ENCODE data around the gene CLIC1. TPM values are rescaled to one million over a fixed set of nuclear protein-coding genes. Genes with fewer than 3 reads are reported as not detected.

CLIC1 gene
- total RNA-seq, 1 experiment from 2014 or later, result 432 TPM

- ATAC-seq (no peak), DNase-seq (ENCODE audit: low read depth, low spot score) (no peak)
- no peak overlapping the region for H3K4me3 ChIP-seq (replicated peaks in 1 of 2; ENCODE audit: low read depth in 1 of 2, low read length in 2 of 2)
- RAD21 ChIA-PET (ENCODE audit: low non-redundant PET in 1 of 2, low total read pairs in 2 of 2, uncharacterized antibody in 2 of 2, unreplicated experiment in 2 of 2), result no interaction called here
- BruUV-seq (replicated peaks), result no TSS peak
- no peaks in the 10 kb centered on the region for H4K20me1 ChIP-seq (ENCODE audit: insufficient read depth)
- TF ChIP-seq REST (IDR thresholded peaks at IDR 0.05; ENCODE audit: low read depth) (no peak), ZBTB33 (IDR thresholded peaks at IDR 0.05; ENCODE audit: extremely low read depth, insufficient replicate concordance, low read length) (no peak), RAD21 (IDR thresholded peaks at IDR 0.05; ENCODE audit: low read depth) (no peak), POLR2A (IDR thresholded peaks at IDR 0.05; ENCODE audit: borderline replicate concordance, extremely low read depth, insufficient read depth, insufficient read length) (no peak), FOSL1 (IDR thresholded peaks at IDR 0.05; ENCODE audit: low read depth) (no peak), EZH2 (IDR thresholded peaks at IDR 0.05) (no peak), SIN3A (IDR thresholded peaks at IDR 0.05; ENCODE audit: low read depth) (no peak), EZH2phosphoT487 (IDR thresholded peaks at IDR 0.05; ENCODE audit: borderline replicate concordance) (no peak), YY1 (IDR thresholded peaks at IDR 0.05; ENCODE audit: extremely low read depth, insufficient replicate concordance, low read depth, low read length) (no peak), CBX3 (IDR thresholded peaks at IDR 0.05; ENCODE audit: low read depth) (no peak), SP1 (IDR thresholded peaks at IDR 0.05; ENCODE audit: low read depth) (no peak), ZNF274 (IDR thresholded peaks at IDR 0.05; ENCODE audit: low read depth, low read length) (no peak), ZFX (IDR thresholded peaks at IDR 0.05) (no peak), ATF3 (IDR thresholded peaks at IDR 0.05) (no peak), EGR1 (IDR thresholded peaks at IDR 0.05; ENCODE audit: low read depth) (no peak), TCF7L2 (IDR thresholded peaks at IDR 0.05; ENCODE audit: borderline replicate concordance, extremely low read depth, insufficient read depth, insufficient read length) (no peak), ELF1 (IDR thresholded peaks at IDR 0.05; ENCODE audit: borderline replicate concordance, low read depth) (no peak)
- TF ChIP-seq, protein P1, sequence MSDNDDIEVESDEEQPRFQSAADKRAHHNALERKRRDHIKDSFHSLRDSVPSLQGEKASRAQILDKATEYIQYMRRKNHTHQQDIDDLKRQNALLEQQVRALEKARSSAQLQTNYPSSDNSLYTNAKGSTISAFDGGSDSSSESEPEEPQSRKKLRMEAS (IDR thresholded peaks at IDR 0.05), result no peak
- no peaks in the 10 kb centered on the region for H3K9me2 ChIP-seq (ENCODE audit: insufficient read depth)
- H3K9me3 ChIP-seq (ENCODE audit: control insufficient read depth in 1 of 2, insufficient read depth in 1 of 2, low read depth in 1 of 2, low read length in 2 of 2), result no peaks in the 10 kb centered on the region
- peaks cover 0 to 5% of the 10 kb centered on the region in 2 experiments; a peak in 1 of 4 replicates for H3K36me3 ChIP-seq (ENCODE audit: control insufficient read depth in 1 of 2, insufficient read depth in 2 of 2, low read length in 2 of 2)
- no peak overlapping the region for H2AFZ ChIP-seq (ENCODE audit: low read depth, low read length, poor library complexity, severe bottlenecking)
- H3K4me1 ChIP-seq (ENCODE audit: control insufficient read depth in 1 of 2, insufficient read depth in 2 of 2, low read length in 2 of 2), result peaks cover 12 to 35% of the 10 kb centered on the region in 2 experiments; a peak in 3 of 4 replicates
- CTCF ChIA-PET, result interaction anchor here (0.9 kb wide), 1 partner anchor 64 kb away, joined by 5 read pairs; no protein-coding TSS in a partner anchor
- intact Hi-C loops (cut with micrococcal nuclease), result no loop called here
- H3K79me2 ChIP-seq (ENCODE audit: insufficient read depth, low read length), result no peaks in the 10 kb centered on the region
- no peaks in the 10 kb centered on the region for H3K27me3 ChIP-seq (ENCODE audit: insufficient read depth, low read length)
- POLR2A ChIA-PET, result no interaction called here
- no peak overlapping the region for H3K4me2 ChIP-seq (ENCODE audit: low read length)
- H3K27ac ChIP-seq (ENCODE audit: low read depth, low read length), result no peak overlapping the region; the same call in 1 of the 2 replicates
- no peak overlapping the region for H3K9ac ChIP-seq (ENCODE audit: low read length)
Measured at GRCh38 chr6:31765910-31766794, 29.8 kb upstream of the CLIC1 start.

All from HCT116 (cell line).